ENCODE measurements around the gene WDSUB1.

DNA sequence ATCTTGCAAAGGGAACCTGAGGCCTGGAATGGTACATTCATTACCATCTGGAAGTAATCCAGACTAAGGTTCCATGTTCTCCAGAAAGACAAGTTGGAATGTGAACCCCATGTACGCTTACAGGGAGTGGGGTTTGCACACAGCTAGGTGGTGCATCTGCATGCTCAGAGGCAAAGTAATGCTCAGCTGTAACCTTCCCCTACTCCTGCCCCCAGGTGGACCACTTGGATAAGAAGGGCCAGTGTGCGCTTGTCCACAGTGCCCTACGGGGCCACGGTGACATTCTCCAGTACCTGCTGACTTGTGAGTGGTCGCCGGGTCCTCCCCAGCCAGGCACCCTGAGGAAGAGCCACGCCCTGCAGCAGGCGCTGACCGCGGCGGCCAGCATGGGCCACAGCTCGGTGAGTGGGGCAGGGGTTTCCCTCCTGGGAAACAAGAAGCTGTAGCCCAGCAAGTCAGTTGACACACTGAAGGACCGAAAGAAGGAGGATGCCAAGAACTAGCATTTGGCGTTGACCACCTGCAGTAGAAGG, 90.0 kb downstream of the WDSUB1 start:
- TF ChIP-seq JUND (IDR thresholded peaks at IDR 0.05): no peak
- TF ChIP-seq RCOR1 (IDR thresholded peaks at IDR 0.05; ENCODE audit: low read length): no peak
- no peak for TF ChIP-seq YY1 (IDR thresholded peaks at IDR 0.05; ENCODE audit: low read depth)
- TF ChIP-seq EP300 (IDR thresholded peaks at IDR 0.05; ENCODE audit: borderline replicate concordance in 1 of 2, low read depth in 1 of 2, low read length in 1 of 2): no peak
- no peak for TF ChIP-seq RFX5 (IDR thresholded peaks at IDR 0.05; ENCODE audit: low read length)
- TF ChIP-seq, protein P1, sequence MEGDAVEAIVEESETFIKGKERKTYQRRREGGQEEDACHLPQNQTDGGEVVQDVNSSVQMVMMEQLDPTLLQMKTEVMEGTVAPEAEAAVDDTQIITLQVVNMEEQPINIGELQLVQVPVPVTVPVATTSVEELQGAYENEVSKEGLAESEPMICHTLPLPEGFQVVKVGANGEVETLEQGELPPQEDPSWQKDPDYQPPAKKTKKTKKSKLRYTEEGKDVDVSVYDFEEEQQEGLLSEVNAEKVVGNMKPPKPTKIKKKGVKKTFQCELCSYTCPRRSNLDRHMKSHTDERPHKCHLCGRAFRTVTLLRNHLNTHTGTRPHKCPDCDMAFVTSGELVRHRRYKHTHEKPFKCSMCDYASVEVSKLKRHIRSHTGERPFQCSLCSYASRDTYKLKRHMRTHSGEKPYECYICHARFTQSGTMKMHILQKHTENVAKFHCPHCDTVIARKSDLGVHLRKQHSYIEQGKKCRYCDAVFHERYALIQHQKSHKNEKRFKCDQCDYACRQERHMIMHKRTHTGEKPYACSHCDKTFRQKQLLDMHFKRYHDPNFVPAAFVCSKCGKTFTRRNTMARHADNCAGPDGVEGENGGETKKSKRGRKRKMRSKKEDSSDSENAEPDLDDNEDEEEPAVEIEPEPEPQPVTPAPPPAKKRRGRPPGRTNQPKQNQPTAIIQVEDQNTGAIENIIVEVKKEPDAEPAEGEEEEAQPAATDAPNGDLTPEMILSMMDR (IDR thresholded peaks at IDR 0.05): no peak
- TF ChIP-seq, protein P2, sequence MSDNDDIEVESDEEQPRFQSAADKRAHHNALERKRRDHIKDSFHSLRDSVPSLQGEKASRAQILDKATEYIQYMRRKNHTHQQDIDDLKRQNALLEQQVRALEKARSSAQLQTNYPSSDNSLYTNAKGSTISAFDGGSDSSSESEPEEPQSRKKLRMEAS (IDR thresholded peaks at IDR 0.05; ENCODE audit: low read depth): no peak
- TF ChIP-seq GABPA (IDR thresholded peaks at IDR 0.05; ENCODE audit: low read depth): no peak
- no peak for TF ChIP-seq FOXM1 (IDR thresholded peaks at IDR 0.05; ENCODE audit: low read depth)
- no peak for TF ChIP-seq POLR2AphosphoS5 (IDR thresholded peaks at IDR 0.05; ENCODE audit: low read depth, low read length)
- TF ChIP-seq SMC3 (IDR thresholded peaks at IDR 0.05; ENCODE audit: low read depth, low read length): no peak
- TF ChIP-seq GATA2 (CRISPR knock-in tag; IDR thresholded peaks at IDR 0.05): no peak
- no peak for TF ChIP-seq NRF1 (IDR thresholded peaks at IDR 0.05; ENCODE audit: low read depth, low read length)
- TF ChIP-seq, protein P3, sequence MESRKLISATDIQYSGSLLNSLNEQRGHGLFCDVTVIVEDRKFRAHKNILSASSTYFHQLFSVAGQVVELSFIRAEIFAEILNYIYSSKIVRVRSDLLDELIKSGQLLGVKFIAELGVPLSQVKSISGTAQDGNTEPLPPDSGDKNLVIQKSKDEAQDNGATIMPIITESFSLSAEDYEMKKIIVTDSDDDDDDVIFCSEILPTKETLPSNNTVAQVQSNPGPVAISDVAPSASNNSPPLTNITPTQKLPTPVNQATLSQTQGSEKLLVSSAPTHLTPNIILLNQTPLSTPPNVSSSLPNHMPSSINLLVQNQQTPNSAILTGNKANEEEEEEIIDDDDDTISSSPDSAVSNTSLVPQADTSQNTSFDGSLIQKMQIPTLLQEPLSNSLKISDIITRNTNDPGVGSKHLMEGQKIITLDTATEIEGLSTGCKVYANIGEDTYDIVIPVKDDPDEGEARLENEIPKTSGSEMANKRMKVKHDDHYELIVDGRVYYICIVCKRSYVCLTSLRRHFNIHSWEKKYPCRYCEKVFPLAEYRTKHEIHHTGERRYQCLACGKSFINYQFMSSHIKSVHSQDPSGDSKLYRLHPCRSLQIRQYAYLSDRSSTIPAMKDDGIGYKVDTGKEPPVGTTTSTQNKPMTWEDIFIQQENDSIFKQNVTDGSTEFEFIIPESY (IDR thresholded peaks at IDR 0.05; ENCODE audit: borderline replicate concordance, low read depth): no peak
